Stimulated activated CD4-positive, alpha-beta T cell treated with anti-CD3 and anti-CD28 coated beads, Interleukin-1b, Interleukin-23, amount 100 ng/mL, for 48 hours (primary cell): ENCODE measurements around the gene EML6.

Source experiments
- DNase-seq: peaks from one replicate; pipeline ENCODE4 v3.0.0-alpha.2; 2020

Gene EML6

GRCh38 chr2:55011831-55012671, 288.6 kb downstream of the EML6 start:
- no peak for DNase-seq

GRCh38 chr2:55012672-55013484, 289.4 kb downstream of the EML6 start:
- no peak for DNase-seq

- DNase-seq, result no peak
Measured at GRCh38 chr2:55013936-55014335, 290.5 kb downstream of the EML6 start.

- peak; percentile 25 for DNase-seq
Measured at GRCh38 chr2:55014962-55015939, 291.8 kb downstream of the EML6 start.

- DNase-seq, result no peak
Measured at GRCh38 chr2:55017428-55017827, 294.0 kb downstream of the EML6 start.

- DNase-seq, result no peak
Measured at GRCh38 chr2:55017880-55018279, 294.4 kb downstream of the EML6 start.

- DNase-seq, result no peak
Measured at GRCh38 chr2:55018619-55019018, 295.2 kb downstream of the EML6 start.

GRCh38 chr2:55019526-55020258, 296.2 kb downstream of the EML6 start:
- DNase-seq, result no peak
